ENCODE measurements around the gene ST3GAL4. TPM values are rescaled to one million over a fixed set of nuclear protein-coding genes. Genes with fewer than 3 reads are reported as not detected.

ST3GAL4 gene
- total and polyA plus RNA-seq, 10 of the 15 experiments (the other 5 are each of a cell fraction or from before 2014, with no cell fraction given) = 3.8 to 8.1 (median 6.5) TPM; not detected in 2

- no peak for TF ChIP-seq CUX1 (IDR thresholded peaks at IDR 0.05; ENCODE audit: insufficient replicate concordance, low read depth, low read length)
- no peak for TF ChIP-seq IKZF2 (IDR thresholded peaks at IDR 0.05)
- TF ChIP-seq ZBTB11 (CRISPR knock-in tag; IDR thresholded peaks at IDR 0.05) = no peak
- TF ChIP-seq ZNF622 (IDR thresholded peaks at IDR 0.05) = no peak
- no peak for TF ChIP-seq TCF3 (IDR thresholded peaks at IDR 0.05; ENCODE audit: borderline replicate concordance, insufficient read depth, low read depth, low read length)
- no peak for TF ChIP-seq TBL1XR1 (IDR thresholded peaks at IDR 0.05; ENCODE audit: low read depth, low read length)
- TF ChIP-seq ESRRA (IDR thresholded peaks at IDR 0.05; ENCODE audit: low read length) = no peak
- TF ChIP-seq EP300 (IDR thresholded peaks at IDR 0.05; ENCODE audit: borderline replicate concordance in 1 of 2, control insufficient read depth in 1 of 2, low read depth in 2 of 2, low read length in 2 of 2) = no peak
- no peak for TF ChIP-seq RELA (IDR thresholded peaks at IDR 0.05; ENCODE audit: borderline replicate concordance, partially characterized antibody)
- TF ChIP-seq SPI1 (IDR thresholded peaks at IDR 0.05; ENCODE audit: borderline replicate concordance, insufficient read depth, low read depth, low read length) = no peak
- no peak for TF ChIP-seq HDAC2 (IDR thresholded peaks at IDR 0.05)
Measured at GRCh38 chr11:126335463-126335760, 20.1 kb upstream of the ST3GAL4 start (continued).

Data from GM12878 (cell line).